HCT116 (cell line): ENCODE measurements around the gene TRIM24. TPM values are rescaled to one million over a fixed set of nuclear protein-coding genes. Genes with fewer than 3 reads are reported as not detected.

Experiments
- ATAC-seq: fragments of 200-7000 bp; cut with Tn5 transposase; 2 replicates; pipeline ENCODE4 v1.9.1; 2020; ENCODE audit warnings: mild to moderate bottlenecking, moderate library complexity
- BruUV-seq: library from RNA; stranded (reverse); fragments of 400-500 nt; replicated peaks from 2 replicates; lab custom pipeline; 2021; lab: Mats Ljungman, UMichigan
- CTCF ChIA-PET: fragments of 300-600 bp; sonication (Branson Sonifier 250); formaldehyde crosslinking; loops from one replicate; lab custom pipeline; 2021; ENCODE audit warnings: antibody characterized with exemption; lab: Charles Lee
- POLR2A ChIA-PET: fragments of 300-600, 350-600 bp; sonication (Branson Sonifier 250); formaldehyde crosslinking; loops from one replicate; lab custom pipeline; 2021; ENCODE audit warnings: antibody characterized with exemption; lab: Charles Lee
- RAD21 ChIA-PET, 2 experiments: fragments of 300-600 bp; sonication (Branson Sonifier 250); formaldehyde crosslinking; loops; one replicate each; lab custom pipeline; 2023; ENCODE audit warnings: low total read pairs in 2 of 2; ENCODE audit not compliant: uncharacterized antibody in 2 of 2, unreplicated experiment in 2 of 2, low non-redundant PET in 1 of 2; lab: Charles Lee
- DNase-seq: peaks from one replicate; pipeline ENCODE4 v3.0.0-alpha.2; 2010; ENCODE audit warnings: low read depth, low spot score
- H2AFZ ChIP-seq: fragments of 200-600 bp; shearing (Covaris generic), sonication (generic); 2 replicates; pipeline ENCODE4 v1.6.1; 2017; ENCODE audit warnings: low read depth, mixed run types, mixed read lengths, antibody characterized with exemption, low read length; ENCODE audit not compliant: poor library complexity, severe bottlenecking
- H3K27ac ChIP-seq: 2 replicates; pipeline ENCODE4 v1.5.1; 2012; ENCODE audit warnings: low read depth, low read length
- H3K27me3 ChIP-seq: fragments of 200-600 bp; sonication (generic); 2 replicates; pipeline ENCODE4 v1.6.1; 2016; ENCODE audit warnings: mixed run types, low read length, mixed read lengths; ENCODE audit not compliant: insufficient read depth
- H3K36me3 ChIP-seq, 2 experiments: fragments of 200-500 bp in 1 of 2; fragments of 200-600 bp in 1 of 2; sonication (Bioruptor generic) in 1 of 2; sonication (generic) in 1 of 2; 2 replicates each; pipeline versions ENCODE4 v1.5.1 to v1.6.1; 2014 to 2016; ENCODE audit warnings: low read length in 2 of 2, inconsistent platforms in 1 of 2, mixed read lengths in 1 of 2, mixed run types in 1 of 2; ENCODE audit not compliant: insufficient read depth in 2 of 2, control insufficient read depth in 1 of 2
- H3K4me1 ChIP-seq, 2 experiments: fragments of 200-600 bp in 1 of 2; sonication (generic) in 1 of 2; 2 replicates each; pipeline versions ENCODE4 v1.5.1 to v1.6.1; 2012 to 2017; ENCODE audit warnings: low read length in 2 of 2, inconsistent platforms in 1 of 2, mild to moderate bottlenecking in 1 of 2, mixed read lengths in 1 of 2, mixed run types in 1 of 2, moderate library complexity in 1 of 2; ENCODE audit not compliant: insufficient read depth in 2 of 2, control insufficient read depth in 1 of 2
- H3K4me2 ChIP-seq: fragments of 200-600 bp; sonication (generic); 2 replicates; pipeline ENCODE4 v1.6.1; 2017; ENCODE audit warnings: mixed run types, low read length, mixed read lengths
- H3K4me3 ChIP-seq, 2 experiments: fragments of 200-600 bp in 1 of 2; sonication (generic) in 1 of 2; replicated peaks in 1 of 2; 2 replicates each; pipeline ENCODE4 v1.5.1; 2011 to 2016; ENCODE audit warnings: low read length in 2 of 2, control low read depth in 1 of 2, low read depth in 1 of 2, mild to moderate bottlenecking in 1 of 2, mixed read lengths in 1 of 2, mixed run types in 1 of 2
- H3K79me2 ChIP-seq: fragments of 200-600 bp; sonication (generic); 2 replicates; pipeline ENCODE4 v1.6.1; 2017; ENCODE audit warnings: mild to moderate bottlenecking, mixed run types, low read length, moderate library complexity, mixed read lengths; ENCODE audit not compliant: insufficient read depth
- H3K9ac ChIP-seq: fragments of 200-600 bp; sonication (generic); 2 replicates; pipeline ENCODE4 v1.6.1; 2016; ENCODE audit warnings: low read length, mixed read lengths
- H3K9me2 ChIP-seq: fragments of 200-600 bp; sonication (generic), shearing (Covaris generic); 2 replicates; pipeline ENCODE4 v1.6.1; 2017; ENCODE audit warnings: mixed run types, mild to moderate bottlenecking, moderate library complexity; ENCODE audit not compliant: insufficient read depth
- H3K9me3 ChIP-seq, 2 experiments: fragments of 200-500 bp in 1 of 2; fragments of 200-600 bp in 1 of 2; sonication (Bioruptor generic) in 1 of 2; sonication (generic) in 1 of 2; 2 replicates each; pipeline ENCODE4 v1.6.1; 2014 to 2017; ENCODE audit warnings: low read length in 2 of 2, mixed read lengths in 2 of 2, inconsistent platforms in 1 of 2, low read depth in 1 of 2, mild to moderate bottlenecking in 1 of 2, mixed run types in 1 of 2, moderate library complexity in 1 of 2; ENCODE audit not compliant: control insufficient read depth in 1 of 2, insufficient read depth in 1 of 2
- H4K20me1 ChIP-seq: fragments of 200-600 bp; sonication (generic), shearing (Covaris generic); 2 replicates; pipeline ENCODE4 v1.6.1; 2017; ENCODE audit warnings: mixed run types, mild to moderate bottlenecking, moderate library complexity; ENCODE audit not compliant: insufficient read depth
- ATF3 ChIP-seq: IDR thresholded peaks from 2 replicates; pipeline ENCODE4 v1.6.1; 2012
- CBX3 ChIP-seq: IDR thresholded peaks from 2 replicates; pipeline ENCODE4 v1.6.1; 2012; ENCODE audit warnings: low read depth
- CEBPB ChIP-seq: IDR thresholded peaks from 2 replicates; pipeline ENCODE4 v1.6.1; 2012; ENCODE audit warnings: low read depth
- ELF1 ChIP-seq: IDR thresholded peaks from 2 replicates; pipeline ENCODE4 v1.6.1; 2012; ENCODE audit warnings: low read depth, borderline replicate concordance
- EZH2 ChIP-seq: fragments of 200-600 bp; sonication (generic); IDR thresholded peaks from 2 replicates; pipeline ENCODE4 v1.6.1; 2017; ENCODE audit warnings: antibody characterized with exemption, mixed run types
- JUND ChIP-seq: IDR thresholded peaks from 2 replicates; pipeline ENCODE4 v1.6.1; 2012
- POLR2A ChIP-seq: IDR thresholded peaks from 2 replicates; pipeline ENCODE4 v1.7.0; 2011; ENCODE audit warnings: borderline replicate concordance; ENCODE audit not compliant: insufficient read depth, insufficient read length; ENCODE audit errors: extremely low read depth
- SP1 ChIP-seq: IDR thresholded peaks from 2 replicates; pipeline ENCODE4 v1.6.1; 2012; ENCODE audit warnings: low read depth
- TCF7L2 ChIP-seq: IDR thresholded peaks from 2 replicates; pipeline ENCODE4 v1.7.0; 2011; ENCODE audit warnings: borderline replicate concordance, inconsistent platforms; ENCODE audit not compliant: insufficient read depth, insufficient read length; ENCODE audit errors: extremely low read depth
- YY1 ChIP-seq: IDR thresholded peaks from 2 replicates; pipeline ENCODE4 v1.6.1; 2011; ENCODE audit warnings: low read length, low read depth, moderate library complexity, mild to moderate bottlenecking; ENCODE audit not compliant: insufficient replicate concordance; ENCODE audit errors: extremely low read depth
- ZFX ChIP-seq: fragments of 450-650 bp; IDR thresholded peaks from 2 replicates; pipeline ENCODE4 v1.6.1; 2017
- ZNF274 ChIP-seq: fragments of 200-500 bp; sonication (Bioruptor generic); IDR thresholded peaks from 2 replicates; pipeline ENCODE4 v1.6.1; 2014; ENCODE audit warnings: mild to moderate bottlenecking, low read depth, low read length, inconsistent platforms
- intact Hi-C: fragments of 100-400 bp; cut with micrococcal nuclease; formaldehyde crosslinking; loops from 2 replicates; pipeline ENCODE4 v1.10.0; 2022
- total RNA-seq: library from RNA; stranded (reverse); gene quantifications from one replicate; pipeline ENCODE4 v1.2.1, GENCODE V29; 2021; ENCODE audit not compliant: unreplicated experiment

Gene TRIM24
- total RNA-seq, 1 experiment from 2014 or later: 12.8 TPM

GRCh38 chr7:138433583-138434443 is 26.2 kb upstream of the TRIM24 start:
- POLR2A ChIA-PET: no interaction called here
- ATAC-seq: no peak
- no TSS peak for BruUV-seq

GRCh38 chr7:138434597-138435019 is 25.5 kb upstream of the TRIM24 start:
- Histone ChIP-seq H3K79me2 (no peaks in the 10 kb centered on the region), H3K4me2 (no peak overlapping the region), H3K4me1 (peaks cover 0 to 13% of the 10 kb centered on the region in 2 experiments; a peak in 1 of 4 replicates), H3K9me2 (no peaks in the 10 kb centered on the region), H3K9ac (no peak overlapping the region), H2AFZ (no peak overlapping the region), H3K4me3 (no peak overlapping the region), H3K36me3 (no peaks in the 10 kb centered on the region), H3K9me3 (peaks cover 0 to 14% of the 10 kb centered on the region in 2 experiments; a peak in 1 of 4 replicates), H3K27me3 (no peaks in the 10 kb centered on the region), H3K27ac (no peak overlapping the region), H4K20me1 (no peaks in the 10 kb centered on the region)
- intact Hi-C loops: no loop called here
- no peak for ATAC-seq
- ChIA-PET POLR2A (no interaction called here), CTCF (no interaction called here), RAD21 (no interaction called here)
- no peak for TF ChIP-seq ZFX
- no peak for TF ChIP-seq JUND
- TF ChIP-seq ZNF274: no peak
- TF ChIP-seq ELF1: no peak
- TF ChIP-seq ATF3: no peak
- TF ChIP-seq CEBPB: no peak
- no peak for TF ChIP-seq YY1
- TF ChIP-seq CBX3: no peak
- no peak for TF ChIP-seq EZH2
- TF ChIP-seq SP1: no peak
- TF ChIP-seq POLR2A: no peak
- no peak for TF ChIP-seq TCF7L2
- BruUV-seq: no TSS peak
- no peak for DNase-seq

More at GRCh38 chr7:138433583-138434443, 26.2 kb upstream of the TRIM24 start:
- Histone ChIP-seq H3K9me3 (peaks cover 0 to 18% of the 10 kb centered on the region in 2 experiments; a peak in 2 of 4 replicates), H3K79me2 (no peaks in the 10 kb centered on the region), H3K27me3 (no peaks in the 10 kb centered on the region), H3K36me3 (no peaks in the 10 kb centered on the region), H3K9ac (no peak overlapping the region), H3K4me2 (no peak overlapping the region), H3K4me1 (peaks cover 0 to 7% of the 10 kb centered on the region in 2 experiments; a peak in 1 of 4 replicates)
- RAD21 ChIA-PET: no interaction called here
- intact Hi-C loops: no loop called here
- TF ChIP-seq TCF7L2: no peak
- TF ChIP-seq, all 23 proteins: peak for 0
- no peak overlapping the region for H3K27ac ChIP-seq
- CTCF ChIA-PET: no interaction called here
- no peak overlapping the region for H2AFZ ChIP-seq
- no peaks in the 10 kb centered on the region for H3K9me2 ChIP-seq
- DNase-seq: no peak
- H3K4me3 ChIP-seq: no peak overlapping the region
- no peaks in the 10 kb centered on the region for H4K20me1 ChIP-seq
